ENCODE results near the gene TAF11L7.
"Not testable (repeated sequence)": the region's sequence is repeated elsewhere in the genome, so short reads cannot be mapped to it uniquely, and the experiment has no call there.

Gene TAF11L7

DNA sequence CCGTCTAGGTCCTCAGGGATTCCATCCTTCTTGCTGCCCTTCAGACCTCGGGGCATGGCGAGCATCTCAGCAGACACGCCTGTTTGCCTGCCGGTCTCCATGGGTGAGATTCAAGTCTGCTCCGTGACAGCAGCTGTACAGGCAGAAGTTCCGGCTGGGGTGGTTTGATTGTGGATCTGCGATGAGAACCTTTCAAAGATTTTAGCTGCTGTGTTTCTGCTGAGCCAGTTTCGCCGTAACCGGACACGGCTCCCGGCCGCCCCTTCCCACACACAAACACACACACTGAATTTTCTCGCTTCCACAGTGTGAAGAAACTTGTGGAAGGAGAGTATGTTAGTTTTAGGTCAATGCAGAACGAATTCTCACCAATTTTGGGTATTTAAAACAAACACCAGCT lies at the start of gene TAF11L7:
Gene TAF11L7, minus strand, starts transcription at position 101 of the 400 bp plus-strand sequence.
- not testable (repeated sequence) for DNase-seq

DNA sequence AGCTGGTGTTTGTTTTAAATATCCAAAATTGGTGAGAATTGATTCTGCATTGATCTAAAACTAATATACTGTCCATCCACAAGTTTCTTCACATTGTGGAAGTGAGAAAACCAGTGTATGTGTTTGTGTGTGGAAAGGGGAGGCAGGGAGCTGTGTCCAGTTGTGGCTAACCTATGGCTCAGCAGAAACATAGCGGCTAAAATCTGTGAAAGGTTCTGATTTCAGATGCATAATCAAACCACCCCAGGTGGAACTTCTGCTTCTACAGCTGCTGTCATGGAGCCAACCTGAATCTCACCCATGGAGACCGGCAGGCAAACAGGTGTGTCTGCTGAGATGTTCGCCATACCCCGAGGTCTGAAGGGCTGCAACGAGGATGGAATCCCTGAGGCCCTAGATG lies 48.6 kb upstream of the TAF11L7 start, which contains the start of gene TAF11L14:
Gene TAF11L14, plus strand, starts transcription at position 301 of the 400 bp plus-strand sequence.
- DNase-seq = no peak

DNA sequence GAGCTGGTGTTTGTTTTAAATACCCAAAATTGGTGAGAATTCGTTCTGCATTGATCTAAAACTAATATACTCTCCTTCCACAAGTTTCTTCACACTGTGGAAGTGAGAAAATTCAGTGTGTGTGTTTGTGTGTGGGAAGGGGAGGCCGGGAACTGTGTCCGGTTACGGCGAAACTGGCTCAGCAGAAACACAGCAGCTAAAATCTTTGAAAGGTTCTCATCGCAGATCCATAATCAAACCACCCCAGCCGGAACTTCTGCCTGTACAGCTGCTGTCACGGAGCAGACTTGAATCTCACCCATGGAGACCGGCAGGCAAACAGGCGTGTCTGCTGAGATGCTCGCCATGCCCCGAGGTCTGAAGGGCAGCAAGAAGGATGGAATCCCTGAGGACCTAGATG lies 46.2 kb upstream of the TAF11L7 start, which contains the start of gene TAF11L13:
Gene TAF11L13, plus strand, starts transcription at position 301 of the 400 bp plus-strand sequence.
- not testable (repeated sequence) for DNase-seq

DNA sequence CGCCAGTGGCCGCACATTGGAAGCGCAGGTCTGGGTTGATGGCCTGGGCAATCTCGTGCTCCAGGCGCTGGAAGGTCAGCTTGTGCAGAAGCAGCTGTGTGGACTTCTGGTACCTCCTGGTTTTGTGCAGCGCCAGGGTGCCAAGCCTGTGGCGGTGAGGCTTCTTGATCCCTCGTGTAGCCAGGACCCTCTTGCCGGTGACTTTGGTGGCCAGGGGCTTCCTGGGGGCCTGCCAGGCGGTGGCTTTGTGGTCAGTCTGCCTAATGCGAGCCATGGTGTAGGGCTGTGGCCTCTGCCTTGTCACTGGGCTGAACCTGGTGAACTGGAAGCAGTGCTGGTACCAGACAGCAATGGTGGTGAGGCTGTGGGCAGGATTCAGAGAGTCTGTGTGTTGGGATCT lies 40.1 kb upstream of the TAF11L7 start:
- DNase-seq = no peak

DNA sequence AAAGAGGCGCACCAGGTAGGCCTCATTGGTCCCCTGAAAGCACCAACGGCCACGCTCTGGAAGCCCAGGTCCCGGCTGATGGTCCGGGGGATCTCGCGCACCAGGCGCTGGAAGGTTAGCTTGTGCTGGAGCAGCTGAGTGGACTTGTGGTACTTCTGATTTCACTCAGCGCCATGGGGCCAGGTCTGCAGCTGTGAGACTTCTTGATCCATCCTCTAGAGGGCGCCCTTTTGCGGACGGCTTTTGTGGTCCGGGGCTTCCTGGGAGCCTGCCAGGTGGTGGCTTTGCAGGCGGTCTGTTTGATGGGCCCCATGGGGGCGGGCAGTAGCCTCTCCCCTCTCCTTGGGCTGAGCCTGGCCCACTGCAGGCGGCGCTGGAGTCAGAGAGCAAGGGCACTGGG lies 35.1 kb upstream of the TAF11L7 start:
- DNase-seq = no peak

DNA sequence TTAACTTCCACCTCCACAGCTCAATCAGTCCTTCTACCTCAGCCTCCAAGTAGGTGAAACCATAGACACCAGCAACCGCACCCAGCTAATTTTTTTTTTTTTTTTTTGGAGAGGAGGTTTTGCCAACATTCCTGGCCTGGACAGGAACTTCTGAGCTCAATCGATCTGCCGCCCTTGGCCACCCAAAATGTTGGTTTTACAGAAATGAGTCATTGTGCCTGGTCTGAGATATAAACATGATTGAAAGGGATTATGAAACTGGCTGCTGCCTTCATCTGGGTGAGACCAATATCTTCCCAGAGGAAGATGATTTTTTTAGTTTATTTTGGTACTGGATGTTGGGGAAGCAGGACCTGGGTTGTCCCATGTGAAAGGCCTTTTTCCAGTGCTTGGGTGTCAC lies 33.8 kb upstream of the TAF11L7 start:
- no peak for DNase-seq

DNA sequence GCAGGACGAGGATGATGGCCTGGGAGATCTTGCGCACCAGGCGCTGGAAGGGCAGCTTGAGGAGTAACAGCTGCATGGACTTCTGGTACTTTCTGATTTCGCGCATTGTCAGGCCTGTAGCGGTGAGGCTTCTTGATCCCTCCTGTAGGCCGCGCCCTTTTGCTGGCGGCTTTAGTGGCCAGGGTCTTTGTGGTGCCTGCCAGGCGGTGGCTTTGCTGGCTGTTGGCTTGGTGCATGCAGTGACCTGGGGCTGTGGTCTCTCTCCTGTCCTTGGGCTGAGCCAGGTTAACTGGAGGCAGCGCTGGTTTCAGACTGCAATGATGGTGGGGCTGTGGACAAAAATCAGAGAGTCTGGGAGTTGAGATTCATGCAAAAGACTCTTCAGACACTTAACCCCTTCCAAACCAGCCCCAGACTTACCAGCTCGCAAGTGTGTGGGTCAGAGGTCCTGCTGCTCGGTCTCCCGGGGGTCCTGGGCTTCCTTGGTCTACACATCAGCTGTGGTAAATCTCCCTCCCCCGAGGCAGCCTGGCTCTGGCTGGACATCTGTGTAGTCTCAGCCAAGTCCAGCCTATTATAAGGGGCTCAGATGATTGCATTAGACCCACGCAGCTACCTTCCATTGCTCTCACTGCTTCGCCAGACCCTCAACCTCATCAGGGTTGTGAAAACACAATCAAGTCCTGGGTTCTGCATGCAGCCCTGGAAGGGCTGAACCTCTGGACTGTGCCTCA lies 29.5 kb upstream of the TAF11L7 start:
- DNase-seq = no peak

DNA sequence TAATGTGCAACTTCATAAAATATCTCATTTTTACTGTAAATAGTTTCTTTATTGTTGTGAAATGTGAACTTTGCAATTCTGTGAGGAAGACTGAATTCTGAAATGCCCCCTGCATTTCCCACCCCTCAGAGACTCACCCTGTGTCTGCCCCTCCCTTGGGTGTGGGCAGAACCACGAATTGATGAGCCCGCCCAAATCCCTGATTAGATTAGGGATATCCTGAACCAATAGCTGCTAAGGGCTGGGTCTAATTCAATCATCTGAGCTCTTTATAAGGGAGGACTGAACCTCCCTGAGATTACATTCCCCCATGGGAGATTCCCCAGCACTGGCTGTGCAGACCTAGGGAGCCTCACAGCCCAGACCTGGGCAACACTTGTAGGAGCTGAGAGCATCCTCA lies 24.5 kb upstream of the TAF11L7 start, which contains the start of gene TAF11L12:
Gene TAF11L12, plus strand, starts transcription at position 301 of the 400 bp plus-strand sequence.
- DNase-seq = not testable (repeated sequence)

DNA sequence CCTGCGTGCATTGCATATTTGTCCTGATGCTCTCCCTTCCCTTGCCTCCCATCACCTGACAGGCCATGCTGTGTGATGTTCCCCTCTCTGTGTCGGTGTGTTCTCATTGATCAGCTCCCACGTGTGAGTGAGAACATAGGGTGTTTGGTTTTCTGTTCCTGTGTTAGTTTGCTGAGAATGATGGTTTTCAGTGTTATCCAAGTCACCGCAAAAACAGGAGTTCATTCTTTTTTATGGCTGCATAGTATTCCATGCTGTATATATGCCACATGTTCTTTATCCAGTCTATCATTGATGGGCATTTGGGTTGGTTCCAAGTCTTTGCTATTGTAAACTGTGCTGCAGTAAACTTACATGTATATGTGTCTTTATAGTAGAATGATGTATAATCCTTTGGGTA lies 21.9 kb upstream of the TAF11L7 start:
- DNase-seq = not testable (repeated sequence)

DNA sequence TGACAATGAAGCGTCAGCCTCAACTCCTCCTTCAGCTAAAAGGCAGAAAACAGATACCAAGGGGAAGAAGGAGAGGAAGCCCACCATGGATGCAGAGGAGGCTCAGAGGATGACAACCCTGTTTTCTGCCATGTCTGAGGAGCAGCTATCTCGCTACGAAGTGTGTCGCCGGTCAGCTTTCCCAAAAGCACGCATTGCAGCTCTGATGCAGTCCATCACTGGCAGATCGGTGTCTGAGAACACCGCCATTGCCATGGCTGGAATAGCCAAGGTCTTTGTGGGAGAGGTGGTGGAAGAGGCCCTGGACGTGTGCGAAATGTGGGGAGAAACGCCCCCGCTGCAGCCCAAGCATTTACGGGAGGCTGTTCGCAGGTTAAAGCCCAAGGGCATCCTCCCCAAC lies 19.4 kb upstream of the TAF11L7 start:
- no peak for DNase-seq

DNA sequence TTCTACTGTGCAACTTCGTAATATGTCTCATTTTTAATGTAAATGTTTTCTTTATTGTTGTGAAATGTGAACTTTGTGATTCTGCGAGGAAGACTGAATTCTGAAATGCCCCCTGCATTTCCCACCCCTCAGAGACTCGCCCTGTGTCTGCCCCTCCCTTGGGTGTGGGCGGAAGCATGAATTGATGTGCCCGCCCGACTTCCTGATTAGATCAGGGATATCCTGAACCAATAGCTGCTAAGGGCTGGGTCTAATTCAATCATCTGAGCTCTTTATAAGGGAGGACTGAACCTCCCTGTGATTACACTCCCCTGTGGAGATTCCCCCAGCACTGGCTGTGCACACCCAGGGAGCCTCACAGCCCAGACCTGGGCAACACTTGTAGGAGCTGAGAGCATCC lies 18.3 kb upstream of the TAF11L7 start, which contains the start of gene TAF11L11:
Gene TAF11L11, plus strand, starts transcription at position 304 of the 400 bp plus-strand sequence.
- DNase-seq = not testable (repeated sequence)

DNA sequence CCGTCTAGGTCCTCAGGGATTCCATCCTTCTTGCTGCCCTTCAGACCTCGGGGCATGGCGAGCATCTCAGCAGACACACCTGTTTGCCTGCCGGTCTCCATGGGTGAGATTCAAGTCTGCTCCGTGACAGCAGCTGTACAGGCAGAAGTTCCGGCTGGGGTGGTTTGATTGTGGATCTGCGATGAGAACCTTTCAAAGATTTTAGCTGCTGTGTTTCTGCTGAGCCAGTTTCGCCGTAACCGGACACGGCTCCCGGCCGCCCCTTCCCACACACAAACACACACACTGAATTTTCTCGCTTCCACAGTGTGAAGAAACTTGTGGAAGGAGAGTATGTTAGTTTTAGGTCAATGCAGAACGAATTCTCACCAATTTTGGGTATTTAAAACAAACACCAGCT lies 12.2 kb upstream of the TAF11L7 start, which contains the start of gene TAF11L10:
Gene TAF11L10, minus strand, starts transcription at position 101 of the 400 bp plus-strand sequence.
- not testable (repeated sequence) for DNase-seq

DNA sequence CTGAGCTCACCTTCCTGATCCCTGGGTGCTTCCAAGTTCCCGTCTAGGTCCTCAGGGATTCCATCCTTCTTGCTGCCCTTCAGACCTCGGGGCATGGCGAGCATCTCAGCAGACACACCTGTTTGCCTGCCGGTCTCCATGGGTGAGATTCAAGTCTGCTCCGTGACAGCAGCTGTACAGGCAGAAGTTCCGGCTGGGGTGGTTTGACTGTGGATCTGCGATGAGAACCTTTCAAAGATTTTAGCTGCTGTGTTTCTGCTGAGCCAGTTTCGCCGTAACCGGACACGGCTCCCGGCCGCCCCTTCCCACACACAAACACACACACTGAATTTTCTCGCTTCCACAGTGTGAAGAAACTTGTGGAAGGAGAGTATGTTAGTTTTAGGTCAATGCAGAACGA lies 8.7 kb upstream of the TAF11L7 start, which contains the start of gene TAF11L9:
Gene TAF11L9, minus strand, starts transcription at position 140 of the 400 bp plus-strand sequence.
- not testable (repeated sequence) for DNase-seq

DNA sequence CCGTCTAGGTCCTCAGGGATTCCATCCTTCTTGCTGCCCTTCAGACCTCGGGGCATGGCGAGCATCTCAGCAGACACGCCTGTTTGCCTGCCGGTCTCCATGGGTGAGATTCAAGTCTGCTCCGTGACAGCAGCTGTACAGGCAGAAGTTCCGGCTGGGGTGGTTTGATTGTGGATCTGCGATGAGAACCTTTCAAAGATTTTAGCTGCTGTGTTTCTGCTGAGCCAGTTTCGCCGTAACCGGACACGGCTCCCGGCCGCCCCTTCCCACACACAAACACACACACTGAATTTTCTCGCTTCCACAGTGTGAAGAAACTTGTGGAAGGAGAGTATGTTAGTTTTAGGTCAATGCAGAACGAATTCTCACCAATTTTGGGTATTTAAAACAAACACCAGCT lies 5.3 kb upstream of the TAF11L7 start, which contains the start of gene TAF11L8:
Gene TAF11L8, minus strand, starts transcription at position 101 of the 400 bp plus-strand sequence.
- DNase-seq = not testable (repeated sequence)

Data from fibroblast of skin of right biceps (primary cell).